ENCODE data around the gene SRRM1.

DNA sequence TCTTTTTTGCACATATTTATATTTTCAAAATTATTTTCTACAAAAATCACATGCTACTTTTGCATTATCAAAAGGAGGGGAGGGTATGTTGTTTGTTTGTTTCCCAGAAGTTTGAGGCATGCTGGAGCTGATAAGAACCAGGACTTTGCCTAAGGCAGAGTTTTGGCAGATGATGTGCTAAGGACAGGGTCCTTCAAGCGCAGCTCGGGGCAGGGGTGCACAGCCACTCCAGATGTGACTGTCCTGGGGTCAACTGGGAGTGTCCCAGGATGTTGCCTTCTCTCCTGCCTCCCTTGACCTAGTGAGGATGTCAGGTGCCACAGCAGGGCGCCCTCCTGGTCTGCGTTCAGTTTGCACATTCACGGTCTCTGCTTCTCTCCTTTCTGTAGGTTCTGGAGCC, 42.6 kb upstream of the SRRM1 start:
- TF ChIP-seq, protein P1, sequence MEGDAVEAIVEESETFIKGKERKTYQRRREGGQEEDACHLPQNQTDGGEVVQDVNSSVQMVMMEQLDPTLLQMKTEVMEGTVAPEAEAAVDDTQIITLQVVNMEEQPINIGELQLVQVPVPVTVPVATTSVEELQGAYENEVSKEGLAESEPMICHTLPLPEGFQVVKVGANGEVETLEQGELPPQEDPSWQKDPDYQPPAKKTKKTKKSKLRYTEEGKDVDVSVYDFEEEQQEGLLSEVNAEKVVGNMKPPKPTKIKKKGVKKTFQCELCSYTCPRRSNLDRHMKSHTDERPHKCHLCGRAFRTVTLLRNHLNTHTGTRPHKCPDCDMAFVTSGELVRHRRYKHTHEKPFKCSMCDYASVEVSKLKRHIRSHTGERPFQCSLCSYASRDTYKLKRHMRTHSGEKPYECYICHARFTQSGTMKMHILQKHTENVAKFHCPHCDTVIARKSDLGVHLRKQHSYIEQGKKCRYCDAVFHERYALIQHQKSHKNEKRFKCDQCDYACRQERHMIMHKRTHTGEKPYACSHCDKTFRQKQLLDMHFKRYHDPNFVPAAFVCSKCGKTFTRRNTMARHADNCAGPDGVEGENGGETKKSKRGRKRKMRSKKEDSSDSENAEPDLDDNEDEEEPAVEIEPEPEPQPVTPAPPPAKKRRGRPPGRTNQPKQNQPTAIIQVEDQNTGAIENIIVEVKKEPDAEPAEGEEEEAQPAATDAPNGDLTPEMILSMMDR (IDR thresholded peaks at IDR 0.05), result no peak
- no peak for TF ChIP-seq POLR2AphosphoS5 (IDR thresholded peaks at IDR 0.05)
- no peak for TF ChIP-seq POLR2A (IDR thresholded peaks at IDR 0.05)
- no peak for TF ChIP-seq EP300 (IDR thresholded peaks at IDR 0.05)

Data from sigmoid colon (tissue), 4 donors.